Measurements from ENCODE around the gene COL6A5. TPM values are rescaled to one million over a fixed set of nuclear protein-coding genes. Genes with fewer than 3 reads are reported as not detected.

Gene COL6A5
- total RNA-seq, 1 experiment from 2014 or later, result 0.04 TPM

- Histone ChIP-seq H3K23ac (ENCODE audit: insufficient read length, low read depth, low read length) (no peak overlapping the region), H3K79me1 (ENCODE audit: insufficient read depth, low read depth, low read length, poor library complexity, severe bottlenecking) (no peaks in the 10 kb centered on the region), H2BK5ac (ENCODE audit: insufficient read length, low read length) (no peak overlapping the region), H4K20me1 (ENCODE audit: control insufficient read depth, insufficient read depth, insufficient read length) (no peaks in the 10 kb centered on the region), H2BK120ac (ENCODE audit: low read depth, low read length, poor library complexity, severe bottlenecking) (no peak overlapping the region), H3T11ph (ENCODE audit: low read length) (no peak overlapping the region), H3K9ac (ENCODE audit: extremely low read depth, insufficient read length, low read length) (no peak overlapping the region), H4K5ac (ENCODE audit: insufficient read length, low read depth, low read length) (no peak overlapping the region), H3K4me1 (ENCODE audit: insufficient read depth, low read length) (no peaks in the 10 kb centered on the region), H3K4me2 (ENCODE audit: insufficient read depth, insufficient read length, low read length) (no peak overlapping the region), H4K91ac (ENCODE audit: insufficient read length, low read depth, low read length) (no peak overlapping the region), H3K9me3 (ENCODE audit: control insufficient read depth, low read depth, low read length) (no peaks in the 10 kb centered on the region), H3K27ac (ENCODE audit: insufficient read length, low read depth, low read length) (no peak overlapping the region), H3K79me2 (ENCODE audit: insufficient read depth, low read length) (no peaks in the 10 kb centered on the region), H3K27me3 (ENCODE audit: insufficient read depth, low read length) (no peaks in the 10 kb centered on the region), H2BK15ac (ENCODE audit: low read depth, low read length) (no peak overlapping the region), H3K4ac (ENCODE audit: low read depth, low read length) (no peak overlapping the region), H4K8ac (replicated peaks; ENCODE audit: insufficient read length, low read depth, low read length) (no peak overlapping the region), H2AK5ac (ENCODE audit: insufficient read length, low read length) (no peak overlapping the region), H3K23me2 (ENCODE audit: insufficient read length, low read depth, low read length, poor library complexity, severe bottlenecking) (no peaks in the 10 kb centered on the region), H3K18ac (ENCODE audit: insufficient read length, low read depth, low read length) (no peak overlapping the region), H2BK12ac (ENCODE audit: insufficient read length, low read depth, low read length) (no peak overlapping the region), H3K14ac (ENCODE audit: insufficient read depth, low read length) (no peak overlapping the region), H2BK20ac (ENCODE audit: low read depth, low read length, poor library complexity, severe bottlenecking) (no peak overlapping the region), H3K56ac (ENCODE audit: insufficient read length, low read depth, low read length) (no peak overlapping the region), H2AFZ (ENCODE audit: low read length) (no peak overlapping the region)
- H3K9me3 Mint-ChIP-seq, result peaks cover under 1 to 6% of the 10 kb centered on the region in 2 experiments; a peak in 4 of 5 replicates
- no peak overlapping the region for H3K27ac Mint-ChIP-seq
- no peak for TF ChIP-seq CTCF (conservative IDR thresholded peaks at IDR 0.05)
- H3K4me3 Mint-ChIP-seq, result no peak overlapping the region
- H3K4me1 Mint-ChIP-seq, result peaks cover 10 to 15% of the 10 kb centered on the region in 2 experiments; a peak in 3 of 4 replicates
- H3K27me3 Mint-ChIP-seq (ENCODE audit: low read depth), result no peaks in the 10 kb centered on the region
- WGBS (ENCODE audit: extremely low coverage, insufficient read length, low lambda C conversion rate), result no CpG with 5 or more reads among the region's 4 CpGs
- peaks cover 0 to 3% (median under 1%) of the 10 kb centered on the region in 3 experiments; a peak in 4 of 7 replicates for H3K36me3 Mint-ChIP-seq (ENCODE audit: insufficient read depth in 1 of 3, low read depth in 3 of 3)
- DNase-seq, result no peak
Observed at GRCh38 chr3:130414457-130414856, 69.0 kb downstream of the COL6A5 start.
